ACHN (cell line): ENCODE results near the gene C1orf21.

Source experiments
- DNase-seq: peaks from one replicate; pipeline ENCODE4 v3.0.0-alpha.2; 2015
- in situ Hi-C: cut with HindIII; loops from 2 replicates; pipeline ENCODE4 v1.10.0; 2017; ENCODE audit warnings: low sequenced_read_pairs, low pct_ligation_motif_present, low pct_unique_long_range_greater_than_20kb

Gene C1orf21

DNA sequence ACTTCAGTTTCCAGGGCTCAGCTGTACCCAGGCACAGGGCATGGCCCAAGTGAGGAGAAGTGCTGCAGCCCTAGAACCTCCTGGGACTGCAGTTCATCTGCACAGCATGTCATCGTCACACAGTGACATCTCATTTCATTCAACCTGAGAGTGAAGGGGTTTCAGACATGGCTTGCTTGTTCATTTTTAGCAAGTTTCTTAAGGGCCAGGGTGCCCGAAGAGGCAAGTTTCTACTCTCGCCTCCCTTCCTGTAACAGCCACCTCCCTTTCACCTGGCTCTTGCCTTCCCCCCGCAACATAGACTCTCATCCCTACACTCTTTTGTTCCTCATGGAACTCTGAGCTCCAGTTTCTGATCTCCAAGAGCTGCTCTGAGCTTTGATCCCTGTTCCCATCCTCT lies 108.1 kb downstream of the C1orf21 start:
- DNase-seq = no peak

GRCh38 chr1:184497959-184498723 lies 111.3 kb downstream of the C1orf21 start:
- DNase-seq = no peak
- in situ Hi-C loops = no loop called here

More for the DNA sequence above, 108.1 kb downstream of the C1orf21 start:
- in situ Hi-C loops = no loop called here

DNA sequence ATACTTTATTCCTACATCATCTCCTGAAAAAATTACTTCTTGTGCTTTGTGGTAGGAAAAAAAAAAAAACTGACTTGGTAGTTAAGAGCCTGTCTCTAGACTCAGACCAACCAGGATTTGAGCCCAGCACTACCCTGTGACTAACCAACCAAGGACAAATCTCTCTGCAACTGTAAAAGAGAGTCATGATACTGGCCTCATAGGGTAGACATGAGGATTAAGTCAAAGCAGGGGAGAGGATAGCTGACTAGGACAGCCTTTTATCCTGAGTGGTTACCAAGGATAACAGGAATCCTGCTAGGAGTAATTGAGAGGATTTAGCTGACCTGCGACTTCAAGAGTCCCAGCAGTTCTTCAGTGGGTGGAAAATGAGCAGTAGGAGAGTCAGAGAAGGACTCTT lies 112.8 kb downstream of the C1orf21 start:
- in situ Hi-C loops = no loop called here
- DNase-seq = no peak

DNA sequence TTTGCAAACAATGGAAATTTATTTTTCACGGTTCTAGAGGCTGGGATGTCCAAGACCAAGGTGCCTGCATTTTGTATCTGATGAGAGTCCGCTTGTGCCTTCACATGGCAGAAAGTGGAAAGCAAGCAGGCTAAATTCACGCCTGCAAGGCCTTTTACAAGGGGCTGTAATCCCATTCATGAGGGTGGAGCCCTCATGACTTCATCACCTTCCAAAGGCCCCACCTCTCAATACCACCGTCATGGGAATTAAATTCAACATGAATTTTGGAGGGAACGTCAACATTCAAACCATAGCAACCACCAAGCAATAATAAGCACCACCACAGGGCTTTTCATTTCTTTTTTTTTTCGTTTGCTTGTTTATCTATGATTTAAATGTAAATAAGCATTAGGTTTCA lies 115.3 kb downstream of the C1orf21 start:
- in situ Hi-C loops = no loop called here
- DNase-seq = no peak

DNA sequence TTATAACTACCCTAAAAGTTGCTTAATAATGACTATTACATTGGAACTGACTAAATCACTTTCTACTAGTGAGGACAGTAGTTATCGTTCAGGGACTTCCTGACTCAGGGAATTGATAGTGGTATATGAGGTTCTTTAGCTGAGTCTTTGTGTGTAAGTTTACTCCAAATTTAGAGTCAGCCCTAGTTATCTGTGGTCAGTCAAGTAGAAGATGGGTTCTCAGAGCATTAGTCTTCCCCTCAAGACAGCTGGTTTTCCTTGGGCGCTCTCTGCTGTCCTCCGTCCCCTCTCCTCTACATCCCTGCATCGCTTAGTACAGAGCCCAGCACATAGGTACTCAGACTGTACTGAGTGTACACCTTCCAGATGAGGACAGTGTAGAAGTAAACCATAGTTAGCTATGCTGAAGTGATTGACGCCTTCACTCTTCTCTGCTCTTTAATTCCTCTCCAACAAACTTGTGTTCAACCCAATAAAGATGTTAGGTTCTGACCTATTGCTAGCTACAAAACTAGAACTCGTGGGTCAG lies 116.5 kb downstream of the C1orf21 start:
- DNase-seq = no peak
- in situ Hi-C loops = no loop called here

DNA sequence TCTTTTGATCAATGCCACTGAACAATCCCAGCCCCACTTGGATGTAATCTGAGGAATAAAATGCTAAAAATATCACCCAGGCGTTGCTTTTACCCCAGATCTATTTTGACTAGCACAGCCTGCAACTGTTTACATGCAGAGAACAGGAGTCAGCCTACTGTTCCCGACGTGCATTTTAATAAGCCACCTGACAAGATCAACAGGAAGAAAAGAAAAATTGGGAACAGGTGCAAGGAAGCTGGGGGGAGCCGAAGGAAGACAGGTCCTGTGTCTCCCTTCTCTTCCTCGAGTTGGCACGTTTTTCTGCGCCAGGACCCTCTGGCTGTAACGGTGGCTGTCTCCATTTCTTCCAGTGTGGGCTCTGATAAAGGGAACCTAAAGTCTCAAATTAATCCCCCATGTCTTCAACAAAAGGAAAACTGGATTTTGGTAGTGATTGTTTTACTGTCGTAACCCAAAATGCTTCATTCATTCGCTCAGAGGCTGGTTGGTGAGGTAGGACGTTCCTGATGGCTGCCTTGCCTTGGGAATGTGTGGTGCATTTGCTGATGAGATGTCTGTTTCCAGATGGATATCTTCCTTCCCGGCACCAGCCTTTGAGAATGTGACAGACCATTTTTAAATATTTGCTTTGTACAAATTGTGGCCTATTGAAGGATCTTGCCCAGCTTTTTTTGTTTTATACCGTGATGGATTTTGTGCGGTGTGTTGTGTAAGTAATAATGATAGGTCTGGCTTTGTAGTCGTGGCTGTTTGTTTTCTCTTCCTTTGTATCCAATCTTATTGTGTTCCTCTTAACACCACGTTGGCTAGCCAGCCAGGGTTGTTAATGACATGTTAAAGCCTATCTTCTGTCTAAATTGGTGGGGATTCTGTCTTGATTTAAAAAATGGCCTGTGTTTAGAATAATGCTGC lies 117.5 kb downstream of the C1orf21 start:
- no peak for DNase-seq
- in situ Hi-C loops = no loop called here

DNA sequence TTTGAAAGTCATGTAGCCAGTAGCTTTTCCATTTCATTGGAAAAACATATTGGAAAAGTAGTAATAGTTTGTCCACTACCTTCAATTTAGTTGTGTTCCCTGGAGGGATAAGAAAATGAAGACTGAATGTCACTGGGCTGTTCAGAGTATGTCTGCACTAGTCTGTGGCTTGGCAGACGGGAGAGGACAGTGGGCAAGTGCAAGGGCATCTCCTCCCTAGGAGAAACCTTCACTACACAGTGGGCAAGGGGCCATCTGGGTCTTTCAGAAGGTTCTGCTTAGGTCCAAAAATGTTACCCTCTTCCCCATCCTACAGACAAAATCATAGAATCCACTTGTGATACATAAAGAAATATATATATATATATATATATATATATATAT lies 118.1 kb downstream of the C1orf21 start:
- DNase-seq = no peak
- in situ Hi-C loops = no loop called here

GRCh38 chr1:184506481-184506880 lies 119.7 kb downstream of the C1orf21 start:
- in situ Hi-C loops = no loop called here
- DNase-seq = no peak

- in situ Hi-C loops = no loop called here
- no peak for DNase-seq
Measured at GRCh38 chr1:184507165-184507564, 120.3 kb downstream of the C1orf21 start.

DNA sequence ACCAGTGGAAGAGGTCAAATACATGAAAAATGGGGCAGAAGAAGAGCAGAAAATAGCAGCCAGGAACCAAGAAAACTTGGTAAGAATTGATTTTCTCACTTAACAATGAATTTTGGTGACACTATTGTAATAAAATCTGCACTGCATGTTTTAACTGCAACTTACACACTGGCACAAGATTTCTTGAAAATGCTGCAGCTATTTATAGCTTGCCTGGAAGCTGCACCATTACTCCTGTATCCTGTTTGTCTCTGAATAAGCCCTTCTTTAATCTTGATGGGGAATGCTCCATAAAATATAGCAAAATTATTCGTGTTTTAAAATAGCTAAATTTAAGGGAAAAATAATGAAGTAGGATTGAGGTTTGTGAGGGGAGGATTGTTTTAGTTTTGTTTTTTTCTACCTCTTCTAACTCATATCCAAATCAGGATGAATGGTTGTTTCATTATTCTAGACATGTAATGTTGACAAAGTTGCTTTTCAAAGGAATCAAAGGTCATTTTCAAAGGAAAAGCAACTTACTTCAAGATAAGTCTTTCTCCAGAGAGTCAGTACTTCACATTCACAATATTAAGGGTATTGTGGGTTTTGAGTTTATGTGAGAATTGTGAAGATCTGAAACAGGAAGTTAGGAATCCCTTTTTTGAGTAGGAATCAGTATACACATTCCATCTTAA lies 120.9 kb downstream of the C1orf21 start:
- in situ Hi-C loops = no loop called here
- DNase-seq = no peak

- in situ Hi-C loops = no loop called here
- no peak for DNase-seq
Measured at GRCh38 chr1:184509105-184509504, 122.3 kb downstream of the C1orf21 start.

GRCh38 chr1:184510110-184510509 lies 123.3 kb downstream of the C1orf21 start:
- in situ Hi-C loops = no loop called here
- no peak for DNase-seq

DNA sequence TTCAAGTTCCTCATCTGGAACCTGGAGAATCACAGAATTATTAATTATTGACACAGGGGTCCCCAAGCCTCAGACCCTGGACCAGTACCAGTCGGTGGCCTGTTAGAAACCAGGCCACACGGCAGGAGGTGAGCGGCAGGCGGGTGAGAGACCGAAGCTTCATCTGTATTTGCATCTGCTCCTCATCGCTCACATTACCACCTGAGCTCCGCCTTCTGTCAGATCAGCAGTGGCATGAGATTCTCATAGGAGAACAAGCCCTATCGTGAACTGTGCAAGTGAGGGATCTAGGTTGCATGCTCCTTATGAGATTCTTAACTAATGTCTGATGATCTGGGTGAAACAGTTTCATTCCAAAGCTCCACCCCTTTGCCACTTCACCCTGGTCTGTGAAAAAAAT lies 125.9 kb downstream of the C1orf21 start:
- DNase-seq = no peak
- in situ Hi-C loops = no loop called here

- in situ Hi-C loops = no loop called here
- DNase-seq = no peak
Measured at GRCh38 chr1:184513421-184513820, 126.6 kb downstream of the C1orf21 start.

DNA sequence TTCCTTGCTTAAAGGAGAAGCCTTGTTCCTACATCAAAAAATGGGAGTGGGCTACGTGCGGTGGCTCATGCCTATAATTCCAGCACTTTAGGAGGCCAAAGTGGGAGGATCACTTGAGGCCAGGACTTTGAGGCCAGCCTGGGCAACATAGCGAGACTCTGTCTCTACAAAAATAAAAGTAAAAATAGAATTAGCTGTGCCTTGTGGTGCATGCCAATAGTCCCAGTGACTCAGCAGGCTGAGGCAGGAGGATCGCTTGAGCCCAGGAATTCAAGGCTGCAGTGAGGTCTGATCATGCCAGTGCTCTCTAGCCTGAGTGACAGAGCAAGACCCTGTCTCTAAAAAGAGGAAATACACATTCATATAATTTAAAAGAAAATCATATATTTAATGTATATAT lies 127.1 kb downstream of the C1orf21 start:
- in situ Hi-C loops = no loop called here
- peak; percentile 63 for DNase-seq

GRCh38 chr1:184514447-184514846 lies 127.6 kb downstream of the C1orf21 start:
- DNase-seq = no peak
- in situ Hi-C loops = no loop called here

GRCh38 chr1:184517130-184517529 lies 130.3 kb downstream of the C1orf21 start:
- in situ Hi-C loops = no loop called here
- DNase-seq = no peak

- no peak for DNase-seq
- in situ Hi-C loops = no loop called here
Measured at GRCh38 chr1:184518736-184519357, 132.0 kb downstream of the C1orf21 start.

DNA sequence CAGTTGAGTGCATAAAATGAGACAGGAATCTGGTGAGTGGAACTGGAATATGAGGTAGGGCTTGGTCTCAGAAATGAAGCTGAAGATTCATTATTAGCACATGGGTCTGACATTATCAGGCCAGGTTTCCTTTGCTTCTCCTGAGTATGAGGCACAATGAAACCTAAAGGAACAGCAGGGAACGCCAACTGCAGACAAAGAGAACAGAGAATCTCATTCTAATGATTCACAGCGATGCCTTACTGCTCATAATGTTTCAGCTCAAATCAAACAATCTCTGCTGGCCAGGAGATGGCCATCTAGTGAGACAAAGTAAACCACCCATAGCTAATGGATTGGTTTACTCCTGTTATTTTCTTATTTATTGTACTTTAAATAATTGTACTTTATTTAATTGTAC lies 133.5 kb downstream of the C1orf21 start:
- no peak for DNase-seq
- in situ Hi-C loops = no loop called here
